HUES6 (cell line): ENCODE data around the gene CKAP2L.

Experiments used
- H3K27ac ChIP-seq: 2 replicates; pipeline ENCODE4 v1.7.0; 2013; ENCODE audit warnings: low read depth, mild to moderate bottlenecking, low read length, inconsistent platforms
- H3K27me3 ChIP-seq: 2 replicates; pipeline ENCODE4 v1.6.1; 2013; ENCODE audit warnings: low read length; ENCODE audit not compliant: control insufficient read depth, insufficient read depth
- H3K36me3 ChIP-seq: 2 replicates; pipeline ENCODE4 v1.6.1; 2013; ENCODE audit warnings: low read length; ENCODE audit not compliant: control insufficient read depth, insufficient read depth
- H3K4me1 ChIP-seq: 2 replicates; pipeline ENCODE4 v1.6.1; 2013; ENCODE audit warnings: low read length; ENCODE audit not compliant: control insufficient read depth, insufficient read depth
- H3K4me3 ChIP-seq: 2 replicates; pipeline ENCODE4 v1.5.1; 2013; ENCODE audit warnings: low read depth, low read length
- H3K9ac ChIP-seq: one replicate; pipeline ENCODE4 v1.6.1; 2013; ENCODE audit warnings: mild to moderate bottlenecking, low read length
- H3K9me3 ChIP-seq: 2 replicates; pipeline ENCODE4 v1.6.1; 2013; ENCODE audit warnings: low read depth, low read length; ENCODE audit not compliant: control insufficient read depth, insufficient read depth

Gene CKAP2L

GRCh38 chr2:112758711-112759110 is 5.7 kb downstream of the CKAP2L start:
- Histone ChIP-seq H3K9me3 (no peaks in the 10 kb centered on the region), H3K4me1 (peaks cover 9% of the 10 kb centered on the region), H3K4me3 (no peak overlapping the region), H3K27ac (no peak overlapping the region), H3K27me3 (no peaks in the 10 kb centered on the region), H3K9ac (no peak overlapping the region), H3K36me3 (peaks cover 75% of the 10 kb centered on the region)

DNA sequence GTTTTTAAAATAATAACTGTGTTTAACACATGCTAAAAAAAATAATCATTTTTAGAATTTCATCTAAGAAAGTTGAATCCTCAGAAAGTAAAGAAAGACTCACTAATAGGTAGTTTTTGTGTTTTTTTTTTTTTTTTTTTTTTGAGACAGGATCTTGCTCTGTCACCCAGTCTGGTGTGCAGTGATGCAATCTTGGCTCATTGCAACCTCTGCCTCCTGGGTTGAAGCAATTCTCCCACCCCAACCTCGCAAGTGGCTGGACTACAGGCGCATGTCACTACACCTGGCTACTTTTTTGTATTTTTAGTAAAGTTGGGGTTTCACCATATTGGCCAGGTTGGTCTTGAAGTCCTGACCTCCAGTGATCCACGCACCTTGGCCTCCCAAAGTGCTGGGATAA is 7.1 kb downstream of the CKAP2L start:
- Histone ChIP-seq H3K4me3 (no peak overlapping the region), H3K4me1 (no peaks in the 10 kb centered on the region), H3K36me3 (peaks cover 85% of the 10 kb centered on the region), H3K9me3 (no peaks in the 10 kb centered on the region), H3K27ac (no peak overlapping the region), H3K9ac (no peak overlapping the region), H3K27me3 (no peaks in the 10 kb centered on the region)

- Histone ChIP-seq H3K4me1 (no peaks in the 10 kb centered on the region), H3K36me3 (peaks cover 88% of the 10 kb centered on the region), H3K27me3 (no peaks in the 10 kb centered on the region)
Observed at GRCh38 chr2:112756207-112756606, 8.2 kb downstream of the CKAP2L start.

GRCh38 chr2:112755444-112755843 is 9.0 kb downstream of the CKAP2L start:
- no peaks in the 10 kb centered on the region for H3K27me3 ChIP-seq
- H3K36me3 ChIP-seq: peaks cover 88% of the 10 kb centered on the region
- no peak overlapping the region for H3K9ac ChIP-seq
- H3K4me1 ChIP-seq: no peaks in the 10 kb centered on the region
- H3K4me3 ChIP-seq: no peak overlapping the region
- no peak overlapping the region for H3K27ac ChIP-seq
- no peaks in the 10 kb centered on the region for H3K9me3 ChIP-seq

More at GRCh38 chr2:112756207-112756606, 8.2 kb downstream of the CKAP2L start:
- Histone ChIP-seq H3K4me3 (no peak overlapping the region), H3K9me3 (no peaks in the 10 kb centered on the region), H3K27ac (no peak overlapping the region), H3K9ac (no peak overlapping the region)

GRCh38 chr2:112754564-112754963 is 9.8 kb downstream of the CKAP2L start:
- Histone ChIP-seq H3K4me1 (no peaks in the 10 kb centered on the region), H3K36me3 (peaks cover 88% of the 10 kb centered on the region), H3K27me3 (no peaks in the 10 kb centered on the region), H3K4me3 (no peak overlapping the region), H3K27ac (no peak overlapping the region), H3K9ac (no peak overlapping the region), H3K9me3 (no peaks in the 10 kb centered on the region)

DNA sequence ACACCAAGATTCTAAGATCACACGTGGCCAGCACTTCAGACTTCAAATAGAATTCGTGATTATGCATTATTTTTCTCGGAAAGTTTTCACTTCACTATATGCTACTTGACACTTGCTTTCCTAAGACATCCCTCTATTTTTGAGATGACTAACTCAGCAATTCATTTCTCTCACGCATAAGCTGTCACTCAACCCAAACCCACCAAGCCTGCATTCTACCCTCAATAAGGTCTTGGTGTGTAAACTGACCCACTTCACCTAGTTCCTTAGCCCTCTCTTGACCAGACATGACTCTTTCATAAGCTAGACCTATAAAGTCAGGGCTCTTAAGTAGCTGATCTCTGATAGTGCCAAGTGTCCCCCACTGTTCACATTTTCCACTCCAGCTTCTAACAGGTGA is 11.7 kb downstream of the CKAP2L start:
- Histone ChIP-seq H3K36me3 (peaks cover 71% of the 10 kb centered on the region), H3K27ac (no peak overlapping the region), H3K4me1 (no peaks in the 10 kb centered on the region), H3K9me3 (no peaks in the 10 kb centered on the region), H3K9ac (no peak overlapping the region), H3K27me3 (no peaks in the 10 kb centered on the region), H3K4me3 (no peak overlapping the region)

GRCh38 chr2:112751451-112752197 is 12.8 kb downstream of the CKAP2L start:
- no peaks in the 10 kb centered on the region for H3K27me3 ChIP-seq
- peaks cover 71% of the 10 kb centered on the region for H3K36me3 ChIP-seq
- H3K4me3 ChIP-seq: no peak overlapping the region
- H3K4me1 ChIP-seq: no peaks in the 10 kb centered on the region
- H3K9me3 ChIP-seq: no peaks in the 10 kb centered on the region
- no peak overlapping the region for H3K27ac ChIP-seq
- no peak overlapping the region for H3K9ac ChIP-seq

- no peak overlapping the region for H3K4me3 ChIP-seq
- H3K4me1 ChIP-seq: no peaks in the 10 kb centered on the region
- H3K27me3 ChIP-seq: no peaks in the 10 kb centered on the region
- no peak overlapping the region for H3K27ac ChIP-seq
- H3K9me3 ChIP-seq: no peaks in the 10 kb centered on the region
- H3K9ac ChIP-seq: no peak overlapping the region
- peaks cover 68% of the 10 kb centered on the region for H3K36me3 ChIP-seq
Observed at GRCh38 chr2:112750560-112750843, 13.9 kb downstream of the CKAP2L start.

GRCh38 chr2:112749755-112750559 is 14.5 kb downstream of the CKAP2L start:
- Histone ChIP-seq H3K27me3 (no peaks in the 10 kb centered on the region), H3K27ac (no peak overlapping the region), H3K4me1 (no peaks in the 10 kb centered on the region), H3K9me3 (no peaks in the 10 kb centered on the region), H3K36me3 (peaks cover 64% of the 10 kb centered on the region), H3K4me3 (no peak overlapping the region), H3K9ac (no peak overlapping the region)

DNA sequence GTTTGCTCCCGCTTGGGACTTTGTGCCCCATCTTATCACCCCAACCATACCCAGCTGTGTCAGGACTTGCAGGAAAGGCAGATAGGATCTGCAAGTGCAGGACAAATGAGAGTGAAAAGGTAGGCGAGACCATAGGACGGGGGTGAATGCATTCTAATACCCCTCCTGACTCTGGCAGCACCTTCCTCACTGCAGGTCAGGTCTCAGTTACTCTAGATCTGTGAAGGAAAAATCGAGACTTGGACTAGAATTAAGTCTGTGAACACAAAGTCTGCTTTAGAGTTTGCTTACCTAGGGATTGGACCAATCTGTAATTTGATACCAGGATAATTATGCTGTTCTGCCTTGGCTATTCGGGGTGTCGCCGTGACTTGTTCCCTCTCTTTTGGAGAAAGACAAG is 23.9 kb downstream of the CKAP2L start:
- Histone ChIP-seq H3K9ac (no peak overlapping the region), H3K9me3 (no peaks in the 10 kb centered on the region), H3K27me3 (no peaks in the 10 kb centered on the region), H3K36me3 (peaks cover 66% of the 10 kb centered on the region), H3K4me1 (no peaks in the 10 kb centered on the region), H3K4me3 (no peak overlapping the region), H3K27ac (no peak overlapping the region)

DNA sequence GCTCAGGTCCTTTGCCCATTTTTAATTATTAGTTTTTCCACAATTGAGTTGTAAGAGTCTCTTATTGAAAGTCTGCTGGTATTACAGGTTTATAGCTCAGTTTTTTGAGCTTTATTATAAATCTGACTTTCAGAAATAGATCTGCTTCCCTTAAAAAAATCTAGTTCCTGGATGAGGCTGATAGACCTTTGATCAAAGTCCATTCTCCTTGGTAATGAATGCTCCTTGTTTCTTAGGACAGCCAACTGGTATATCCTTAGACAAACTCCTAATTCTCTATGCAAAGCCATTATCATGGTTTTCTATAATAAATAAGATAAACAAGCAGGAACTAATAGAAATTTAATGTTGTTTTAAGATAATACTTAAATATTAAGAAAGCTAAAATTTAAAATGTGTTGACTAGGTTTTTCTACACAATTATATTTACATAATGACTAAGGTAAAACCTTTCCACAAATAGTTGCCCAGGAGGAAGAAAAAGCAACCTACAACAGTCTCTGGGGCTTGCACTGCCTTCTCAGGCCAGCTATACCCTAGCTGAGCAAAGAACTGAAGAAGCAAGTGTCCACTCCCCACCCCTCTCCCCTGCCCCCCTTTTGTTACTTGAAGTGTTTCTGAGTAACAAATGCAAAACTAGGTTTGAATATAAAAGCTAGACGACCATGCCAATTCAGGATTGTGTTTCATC is 26.7 kb downstream of the CKAP2L start:
- Histone ChIP-seq H3K27ac (no peak overlapping the region), H3K9me3 (no peaks in the 10 kb centered on the region), H3K36me3 (peaks cover 46% of the 10 kb centered on the region), H3K4me3 (no peak overlapping the region), H3K27me3 (no peaks in the 10 kb centered on the region), H3K4me1 (no peaks in the 10 kb centered on the region), H3K9ac (no peak overlapping the region)
